Measurements from ENCODE around the gene TTPAL.

TTPAL gene, protein sequence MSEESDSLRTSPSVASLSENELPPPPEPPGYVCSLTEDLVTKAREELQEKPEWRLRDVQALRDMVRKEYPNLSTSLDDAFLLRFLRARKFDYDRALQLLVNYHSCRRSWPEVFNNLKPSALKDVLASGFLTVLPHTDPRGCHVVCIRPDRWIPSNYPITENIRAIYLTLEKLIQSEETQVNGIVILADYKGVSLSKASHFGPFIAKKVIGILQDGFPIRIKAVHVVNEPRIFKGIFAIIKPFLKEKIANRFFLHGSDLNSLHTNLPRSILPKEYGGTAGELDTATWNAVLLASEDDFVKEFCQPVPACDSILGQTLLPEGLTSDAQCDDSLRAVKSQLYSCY

DNA sequence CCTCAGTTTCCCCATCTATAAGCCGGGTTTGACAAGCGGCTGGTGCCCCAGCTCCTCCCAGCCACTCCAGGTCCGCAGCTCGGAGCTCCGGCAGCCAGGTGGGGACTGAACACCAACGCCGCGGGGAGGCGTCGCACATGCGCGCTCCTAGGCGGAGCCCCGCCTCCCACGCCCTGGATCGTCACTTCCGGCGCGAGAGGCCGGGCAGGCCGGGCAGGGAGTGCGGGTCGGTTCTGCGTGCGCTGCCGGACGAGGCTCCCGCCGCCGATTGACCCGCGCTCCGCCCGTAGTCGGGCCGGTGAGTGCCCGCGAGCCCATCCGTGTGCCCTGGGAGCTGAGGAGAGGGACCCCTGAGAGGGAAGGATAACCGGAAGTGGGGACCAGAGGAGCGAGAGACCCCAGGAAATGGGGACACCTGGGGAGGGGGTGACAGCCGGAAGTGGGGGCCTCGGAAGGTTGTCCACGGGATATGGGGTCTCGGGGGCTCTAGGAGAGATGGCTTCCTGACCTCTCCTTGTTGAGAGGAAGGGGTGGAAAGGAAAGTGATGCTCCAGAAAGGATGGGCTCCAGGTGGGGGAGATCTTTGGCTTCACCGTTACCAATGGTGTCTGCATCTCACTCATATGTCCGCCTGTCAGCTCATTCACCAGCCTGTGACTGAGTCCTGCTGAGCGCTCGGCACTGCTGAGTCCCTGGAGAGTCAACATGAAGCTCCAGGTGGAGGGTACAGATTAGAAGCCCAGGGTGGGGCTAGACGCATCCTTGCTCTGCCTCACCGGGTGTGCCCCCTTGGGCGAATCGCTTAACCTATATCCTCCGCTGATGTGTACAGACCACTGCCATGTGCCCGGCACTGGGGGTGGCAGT, at the start of gene TTPAL:
Gene TTPAL (plus strand): TSS at position 181 of the 867 bp plus-strand sequence. CDS start 4,126 bp downstream, outside the sequence.
- H3K4me1 Mint-ChIP-seq (ENCODE audit: low read depth) = peaks cover 24% of the 10 kb centered on the region
- peak within 1 kb of the TSS; percentile 94 for H3K4me3 Mint-ChIP-seq
- H3K9me3 Mint-ChIP-seq (ENCODE audit: low read depth) = no peaks in the 10 kb centered on the region
- peak within 1 kb of the TSS; percentile 97 for H3K27ac Mint-ChIP-seq
- no peaks in the 10 kb centered on the region for H3K27me3 Mint-ChIP-seq
- peaks cover 3% of the 10 kb centered on the region for H3K36me3 Mint-ChIP-seq

DNA sequence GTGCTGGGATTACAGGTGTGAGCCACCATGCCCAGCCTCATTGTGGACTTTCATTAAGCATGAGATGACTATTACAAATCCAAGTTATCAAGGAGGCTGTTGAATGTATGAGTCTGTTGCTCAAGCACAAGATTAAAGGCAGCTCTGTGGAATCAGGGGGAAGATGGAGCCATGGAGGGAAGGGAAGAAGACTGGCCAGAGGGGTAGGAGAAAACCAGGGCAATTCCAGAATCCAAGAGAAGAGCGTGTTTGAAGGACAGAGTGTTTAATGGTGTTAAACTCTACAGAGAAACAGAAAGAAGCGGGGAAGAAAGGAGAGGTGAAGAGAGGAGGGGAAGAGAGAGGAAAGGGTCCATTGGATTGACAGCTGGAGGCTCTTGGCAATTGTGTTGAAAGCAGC, 49.8 kb upstream of the TTPAL start:
- H3K9me3 Mint-ChIP-seq (ENCODE audit: low read depth) = no peaks in the 10 kb centered on the region
- no peak overlapping the region for H3K4me3 Mint-ChIP-seq
- H3K4me1 Mint-ChIP-seq (ENCODE audit: low read depth) = no peaks in the 10 kb centered on the region
- H3K27ac Mint-ChIP-seq = no peak overlapping the region
- peaks cover 2% of the 10 kb centered on the region for H3K27me3 Mint-ChIP-seq
- H3K36me3 Mint-ChIP-seq = no peaks in the 10 kb centered on the region

DNA sequence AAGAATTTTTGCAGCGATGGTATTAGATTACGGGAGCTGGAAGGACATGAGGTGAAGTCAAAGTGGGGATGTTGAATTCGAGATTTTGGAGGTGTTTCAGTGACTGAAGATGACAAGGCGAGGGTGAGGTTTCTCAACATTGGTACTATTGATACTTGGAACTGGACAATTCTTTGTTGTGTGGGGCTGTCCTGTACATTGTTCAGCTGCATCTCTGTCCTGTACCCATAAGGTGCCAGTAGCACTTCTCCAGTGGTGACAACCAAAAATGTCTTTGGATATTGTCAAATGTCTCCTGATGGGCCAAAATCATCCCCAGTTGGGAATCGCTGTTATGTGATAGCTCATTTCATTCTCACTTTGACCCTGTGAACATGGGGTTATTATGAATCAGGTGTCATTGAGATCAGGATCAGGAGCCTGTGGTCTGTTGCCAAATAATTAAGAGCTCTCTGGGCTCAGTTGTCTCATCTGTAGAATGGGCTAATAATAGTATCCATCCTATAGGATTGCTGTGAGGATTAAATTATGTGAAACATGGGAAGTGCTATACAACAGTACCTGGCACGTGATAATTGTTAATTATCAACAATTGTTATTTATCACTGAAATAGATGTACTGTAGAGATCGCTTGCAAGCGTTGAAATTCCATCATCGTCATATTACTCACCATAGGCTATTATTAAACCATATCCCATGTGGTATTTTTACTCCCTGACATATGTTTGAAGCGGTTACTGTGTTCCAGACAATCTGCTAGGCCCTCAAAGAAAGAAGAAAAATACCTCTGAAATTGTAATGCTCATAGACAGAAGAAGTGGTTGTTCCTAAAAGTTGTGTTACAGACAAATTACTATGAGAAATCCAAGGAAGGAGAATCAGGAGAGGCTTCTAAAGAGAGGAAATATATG, 48.5 kb upstream of the TTPAL start:
- no peaks in the 10 kb centered on the region for H3K4me1 Mint-ChIP-seq (ENCODE audit: low read depth)
- no peak overlapping the region for H3K4me3 Mint-ChIP-seq
- no peaks in the 10 kb centered on the region for H3K9me3 Mint-ChIP-seq (ENCODE audit: low read depth)
- H3K27ac Mint-ChIP-seq = no peak overlapping the region
- no peaks in the 10 kb centered on the region for H3K27me3 Mint-ChIP-seq
- no peaks in the 10 kb centered on the region for H3K36me3 Mint-ChIP-seq

DNA sequence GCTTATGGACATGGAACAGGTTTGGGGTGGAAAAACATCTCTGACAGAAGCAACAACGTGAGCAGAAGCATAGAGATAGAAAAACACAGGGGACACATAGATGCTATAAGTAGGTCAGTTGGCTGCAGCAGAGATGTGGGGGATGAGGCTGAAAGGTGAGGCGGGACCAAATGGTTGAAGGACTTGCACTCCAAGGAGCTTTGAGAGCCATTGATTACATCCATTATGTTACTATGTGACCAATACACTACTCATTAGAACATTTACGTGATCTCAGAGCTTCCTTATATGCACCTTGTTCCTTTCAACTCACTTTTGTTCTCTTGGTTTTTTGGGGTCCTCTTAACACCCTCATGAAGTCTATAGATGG, 47.9 kb upstream of the TTPAL start:
- H3K9me3 Mint-ChIP-seq (ENCODE audit: low read depth) = no peaks in the 10 kb centered on the region
- peaks cover 1% of the 10 kb centered on the region for H3K27me3 Mint-ChIP-seq
- no peak overlapping the region for H3K4me3 Mint-ChIP-seq

DNA sequence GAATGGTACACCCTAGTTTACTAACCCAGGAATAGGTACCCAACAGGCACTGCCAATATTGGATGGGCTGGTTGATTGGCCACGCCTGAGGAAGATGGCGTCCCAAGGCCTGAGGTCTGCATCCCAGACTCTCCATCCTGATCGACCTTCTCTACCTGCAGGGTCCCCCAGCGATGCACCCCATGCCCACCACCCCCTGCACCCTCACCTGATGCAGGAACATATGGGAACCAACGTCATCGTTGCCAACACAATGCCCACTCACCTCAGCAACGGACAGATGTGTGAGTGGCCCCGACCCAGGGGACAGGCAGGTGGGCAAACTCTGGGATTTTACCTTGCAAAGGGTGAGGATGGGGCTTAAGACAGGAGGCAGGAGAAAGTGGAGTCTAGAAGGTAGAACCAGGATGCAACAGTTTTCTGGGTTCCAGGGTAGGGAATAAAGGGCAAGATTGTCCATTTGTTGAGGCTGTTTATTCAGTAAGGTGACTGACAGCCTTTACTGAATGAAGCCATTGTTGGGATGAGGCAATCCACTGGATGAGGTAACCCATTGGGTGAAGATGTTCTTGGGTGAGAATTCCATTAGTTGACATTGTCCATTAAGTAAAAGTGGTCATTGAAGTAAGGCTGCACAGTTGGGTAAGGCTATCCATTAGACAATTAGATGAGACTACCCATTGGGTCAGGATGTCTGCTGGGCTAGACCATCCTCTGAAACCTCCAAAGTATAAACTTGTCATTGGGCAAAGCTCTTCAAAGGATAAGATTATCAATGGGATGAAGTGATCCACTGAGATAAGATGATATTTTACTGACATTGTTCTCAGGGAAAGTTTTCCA, 47.3 kb upstream of the TTPAL start:
- no peak overlapping the region for H3K4me3 Mint-ChIP-seq
- no peaks in the 10 kb centered on the region for H3K36me3 Mint-ChIP-seq
- peaks cover 1% of the 10 kb centered on the region for H3K27me3 Mint-ChIP-seq
- H3K9me3 Mint-ChIP-seq (ENCODE audit: low read depth) = no peaks in the 10 kb centered on the region
- no peaks in the 10 kb centered on the region for H3K4me1 Mint-ChIP-seq (ENCODE audit: low read depth)
- no peak overlapping the region for H3K27ac Mint-ChIP-seq

More for the DNA sequence above, 47.9 kb upstream of the TTPAL start:
- Mint-ChIP-seq H3K36me3 (no peaks in the 10 kb centered on the region), H3K27ac (no peak overlapping the region), H3K4me1 (ENCODE audit: low read depth) (no peaks in the 10 kb centered on the region)

DNA sequence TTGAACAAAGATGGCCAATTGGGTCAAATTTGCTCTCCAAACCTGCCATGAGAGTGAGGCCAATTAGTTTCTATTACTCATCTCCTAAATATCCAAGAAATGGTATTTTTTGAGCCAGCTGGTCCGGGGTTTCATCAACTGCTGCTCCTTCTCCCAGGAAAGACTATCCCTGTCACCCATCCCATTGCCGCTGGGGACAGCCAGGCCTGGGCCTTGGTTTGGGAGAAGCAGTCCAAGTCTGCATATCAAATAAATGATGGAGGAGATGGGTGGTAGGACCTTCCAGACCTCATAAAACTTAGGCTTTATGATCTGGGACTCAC, 46.7 kb upstream of the TTPAL start:
- H3K36me3 Mint-ChIP-seq = no peaks in the 10 kb centered on the region
- H3K27ac Mint-ChIP-seq = no peak overlapping the region
- H3K27me3 Mint-ChIP-seq = peaks cover 1% of the 10 kb centered on the region
- no peak overlapping the region for H3K4me3 Mint-ChIP-seq
- no peaks in the 10 kb centered on the region for H3K9me3 Mint-ChIP-seq (ENCODE audit: low read depth)
- no peaks in the 10 kb centered on the region for H3K4me1 Mint-ChIP-seq (ENCODE audit: low read depth)

DNA sequence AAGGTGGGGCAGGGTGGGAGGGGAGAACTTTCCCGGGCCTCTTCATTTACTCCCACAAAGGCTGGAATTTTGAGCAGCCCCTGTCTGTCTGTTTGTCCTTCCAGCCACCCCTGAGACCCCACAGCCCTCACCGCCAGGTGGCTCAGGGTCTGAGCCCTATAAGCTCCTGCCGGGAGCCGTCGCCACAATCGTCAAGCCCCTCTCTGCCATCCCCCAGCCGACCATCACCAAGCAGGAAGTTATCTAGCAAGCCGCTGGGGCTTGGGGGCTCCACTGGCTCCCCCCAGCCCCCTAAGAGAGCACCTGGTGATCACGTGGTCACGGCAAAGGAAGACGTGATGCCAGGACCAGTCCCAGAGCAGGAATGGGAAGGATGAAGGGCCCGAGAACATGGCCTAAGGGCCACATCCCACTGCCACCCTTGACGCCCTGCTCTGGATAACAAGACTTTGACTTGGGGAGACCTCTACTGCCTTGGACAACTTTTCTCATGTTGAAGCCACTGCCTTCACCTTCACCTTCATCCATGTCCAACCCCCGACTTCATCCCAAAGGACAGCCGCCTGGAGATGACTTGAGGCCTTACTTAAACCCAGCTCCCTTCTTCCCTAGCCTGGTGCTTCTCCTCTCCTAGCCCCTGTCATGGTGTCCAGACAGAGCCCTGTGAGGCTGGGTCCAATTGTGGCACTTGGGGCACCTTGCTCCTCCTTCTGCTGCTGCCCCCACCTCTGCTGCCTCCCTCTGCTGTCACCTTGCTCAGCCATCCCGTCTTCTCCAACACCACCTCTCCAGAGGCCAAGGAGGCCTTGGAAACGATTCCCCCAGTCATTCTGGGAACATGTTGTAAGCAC, 46.0 kb upstream of the TTPAL start:
- Mint-ChIP-seq H3K9me3 (ENCODE audit: low read depth) (no peaks in the 10 kb centered on the region), H3K4me1 (ENCODE audit: low read depth) (no peaks in the 10 kb centered on the region), H3K36me3 (no peaks in the 10 kb centered on the region), H3K27me3 (peaks cover 1% of the 10 kb centered on the region), H3K27ac (no peak overlapping the region), H3K4me3 (no peak overlapping the region)

DNA sequence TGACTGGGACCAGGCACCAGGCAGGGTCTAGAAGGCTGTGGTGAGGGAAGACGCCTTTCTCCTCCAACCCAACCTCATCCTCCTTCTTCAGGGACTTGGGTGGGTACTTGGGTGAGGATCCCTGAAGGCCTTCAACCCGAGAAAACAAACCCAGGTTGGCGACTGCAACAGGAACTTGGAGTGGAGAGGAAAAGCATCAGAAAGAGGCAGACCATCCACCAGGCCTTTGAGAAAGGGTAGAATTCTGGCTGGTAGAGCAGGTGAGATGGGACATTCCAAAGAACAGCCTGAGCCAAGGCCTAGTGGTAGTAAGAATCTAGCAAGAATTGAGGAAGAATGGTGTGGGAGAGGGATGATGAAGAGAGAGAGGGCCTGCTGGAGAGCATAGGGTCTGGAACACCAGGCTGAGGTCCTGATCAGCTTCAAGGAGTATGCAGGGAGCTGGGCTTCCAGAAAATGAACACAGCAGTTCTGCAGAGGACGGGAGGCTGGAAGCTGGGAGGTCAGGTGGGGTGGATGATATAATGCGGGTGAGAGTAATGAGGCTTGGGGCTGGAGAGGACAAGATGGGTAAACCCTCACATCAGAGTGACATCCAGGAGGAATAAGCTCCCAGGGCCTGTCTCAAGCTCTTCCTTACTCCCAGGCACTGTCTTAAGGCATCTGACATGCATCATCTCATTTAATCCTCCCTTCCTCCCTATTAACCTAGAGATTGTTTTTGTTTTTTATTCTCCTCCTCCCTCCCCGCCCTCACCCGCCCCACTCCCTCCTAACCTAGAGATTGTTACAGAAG, 45.2 kb upstream of the TTPAL start:
- Mint-ChIP-seq H3K9me3 (ENCODE audit: low read depth) (no peaks in the 10 kb centered on the region), H3K36me3 (no peaks in the 10 kb centered on the region), H3K27me3 (peaks cover 1% of the 10 kb centered on the region), H3K27ac (no peak overlapping the region), H3K4me1 (ENCODE audit: low read depth) (no peaks in the 10 kb centered on the region), H3K4me3 (no peak overlapping the region)

DNA sequence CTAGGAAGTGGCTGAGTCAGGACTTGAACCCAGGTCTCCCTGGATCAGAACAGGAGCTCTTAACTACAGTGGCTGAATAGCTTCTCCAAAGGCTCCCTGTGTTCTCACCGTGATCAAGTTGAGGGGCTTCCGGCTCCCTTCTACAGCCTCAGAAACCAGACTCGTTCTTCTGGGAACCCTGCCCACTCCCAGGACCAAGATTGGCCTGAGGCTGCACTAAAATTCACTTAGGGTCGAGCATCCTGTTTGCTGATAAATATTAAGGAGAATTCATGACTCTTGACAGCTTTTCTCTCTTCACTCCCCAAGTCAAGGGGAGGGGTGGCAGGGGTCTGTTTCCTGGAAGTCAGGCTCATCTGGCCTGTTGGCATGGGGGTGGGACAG, 44.6 kb upstream of the TTPAL start:
- Mint-ChIP-seq H3K4me1 (ENCODE audit: low read depth) (no peaks in the 10 kb centered on the region), H3K9me3 (ENCODE audit: low read depth) (no peaks in the 10 kb centered on the region), H3K36me3 (no peaks in the 10 kb centered on the region), H3K27me3 (peaks cover 1% of the 10 kb centered on the region), H3K27ac (no peak overlapping the region), H3K4me3 (no peak overlapping the region)

DNA sequence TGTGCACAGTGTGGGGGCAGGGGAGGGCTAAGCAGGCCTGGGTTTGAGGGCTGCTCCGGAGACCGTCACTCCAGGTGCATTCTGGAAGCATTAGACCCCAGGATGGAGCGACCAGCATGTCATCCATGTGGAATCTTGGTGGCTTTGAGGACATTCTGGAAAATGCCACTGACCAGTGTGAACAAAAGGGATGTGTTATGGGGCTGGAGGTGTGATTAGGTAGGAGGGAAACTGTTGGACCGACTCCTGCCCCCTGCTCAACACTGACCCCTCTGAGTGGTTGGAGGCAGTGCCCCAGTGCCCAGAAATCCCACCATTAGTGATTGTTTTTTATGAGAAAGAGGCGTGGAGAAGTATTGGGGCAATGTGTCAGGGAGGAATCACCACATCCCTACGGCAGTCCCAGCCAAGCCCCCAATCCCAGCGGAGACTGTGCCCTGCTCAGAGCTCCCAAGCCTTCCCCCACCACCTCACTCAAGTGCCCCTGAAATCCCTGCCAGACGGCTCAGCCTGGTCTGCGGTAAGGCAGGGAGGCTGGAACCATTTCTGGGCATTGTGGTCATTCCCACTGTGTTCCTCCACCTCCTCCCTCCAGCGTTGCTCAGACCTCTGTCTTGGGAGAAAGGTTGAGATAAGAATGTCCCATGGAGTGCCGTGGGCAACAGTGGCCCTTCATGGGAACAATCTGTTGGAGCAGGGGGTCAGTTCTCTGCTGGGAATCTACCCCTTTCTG, 44.0 kb upstream of the TTPAL start:
- Mint-ChIP-seq H3K9me3 (ENCODE audit: low read depth) (no peaks in the 10 kb centered on the region), H3K27me3 (peaks cover 1% of the 10 kb centered on the region), H3K4me1 (ENCODE audit: low read depth) (no peaks in the 10 kb centered on the region), H3K36me3 (no peaks in the 10 kb centered on the region), H3K4me3 (no peak overlapping the region), H3K27ac (no peak overlapping the region)

DNA sequence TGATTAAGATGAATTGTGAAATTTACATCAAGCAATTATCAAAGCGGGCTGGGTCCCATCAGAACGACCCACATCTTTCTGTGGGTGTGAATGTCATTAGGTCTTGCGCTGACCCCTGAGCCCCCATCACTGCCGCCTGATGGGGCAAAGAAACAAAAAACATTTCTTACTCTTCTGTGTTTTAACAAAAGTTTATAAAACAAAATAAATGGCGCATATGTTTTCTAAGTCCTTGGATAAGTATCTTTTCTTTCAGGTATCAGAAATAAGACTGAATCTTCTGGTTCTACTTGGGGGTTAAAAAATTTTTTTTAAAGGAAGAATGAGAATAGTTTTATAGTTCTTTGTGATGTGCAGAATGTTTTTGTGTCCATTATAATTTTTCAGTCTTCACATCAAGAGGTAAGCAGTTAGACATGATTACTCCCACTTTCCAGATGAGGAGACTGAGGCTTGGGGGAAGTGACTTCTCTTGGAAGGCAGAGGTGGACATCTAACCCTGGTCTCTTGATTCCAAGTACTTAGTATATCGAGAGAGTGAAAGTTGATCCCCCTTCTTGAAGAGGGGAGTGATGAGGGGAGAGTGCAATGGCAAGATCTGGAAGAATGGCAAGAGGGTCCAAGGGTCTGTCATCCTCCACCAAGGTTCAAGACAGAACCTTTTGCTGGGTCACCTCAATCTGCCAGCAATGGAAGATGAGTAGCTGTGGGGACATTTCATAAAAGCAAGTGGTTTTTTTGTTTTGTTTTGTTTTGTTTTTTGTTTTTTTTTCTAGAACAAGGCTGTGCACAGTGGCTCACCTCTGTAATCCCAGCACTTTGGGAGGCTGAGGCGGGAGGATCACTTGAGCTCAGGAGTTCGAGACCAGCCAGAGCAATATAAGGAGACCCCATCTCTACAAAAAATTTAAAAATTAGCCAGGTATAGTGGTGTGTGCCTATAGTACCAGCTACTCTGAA, 42.8 kb upstream of the TTPAL start:
- no peak overlapping the region for H3K4me3 Mint-ChIP-seq
- H3K27ac Mint-ChIP-seq = no peak overlapping the region
- H3K27me3 Mint-ChIP-seq = peaks cover 1% of the 10 kb centered on the region
- no peaks in the 10 kb centered on the region for H3K4me1 Mint-ChIP-seq (ENCODE audit: low read depth)
- H3K9me3 Mint-ChIP-seq (ENCODE audit: low read depth) = no peaks in the 10 kb centered on the region
- no peaks in the 10 kb centered on the region for H3K36me3 Mint-ChIP-seq

Measured in activated naive CD8-positive, alpha-beta T cell (primary cell).